HepG2 (cell line): ENCODE data around the gene LAMP1. TPM values are rescaled to one million over a fixed set of nuclear protein-coding genes. Genes with fewer than 3 reads are reported as not detected.
A peak's percentile ranks its signal among the peaks of the same experiment; 100 is the strongest.

Source experiments
- ARNTL ChIP-seq: sonication (generic); formaldehyde crosslinking; IDR thresholded peaks from 2 replicates; pipeline ENCODE4 v1.4.0; 2020; ENCODE audit warnings: mild to moderate bottlenecking, missing genetic modification reagents
- ATM ChIP-seq: fragments of 450-650 bp; IDR thresholded peaks from 2 replicates; pipeline ENCODE4 v1.7.1; 2017; ENCODE audit warnings: mild to moderate bottlenecking, borderline replicate concordance
- E2F5 ChIP-seq: sonication (generic); formaldehyde crosslinking; conservative IDR thresholded peaks from 2 replicates; pipeline ENCODE4 v1.4.0; 2020; ENCODE audit warnings: missing genetic modification reagents
- MATR3 ChIP-seq: sonication (generic); formaldehyde crosslinking; IDR thresholded peaks from 2 replicates; pipeline ENCODE4 v1.4.0; 2020; ENCODE audit warnings: missing genetic modification reagents
- MXI1 ChIP-seq: IDR thresholded peaks from 3 replicates; pipeline ENCODE4 v1.6.1; 2012; ENCODE audit warnings: low read depth, low read length, inconsistent platforms, borderline replicate concordance
- NFATC3 ChIP-seq: sonication (generic); formaldehyde crosslinking; IDR thresholded peaks from 2 replicates; pipeline ENCODE4 v1.5.1; 2020; ENCODE audit warnings: mild to moderate bottlenecking, missing genetic modification reagents
- SKI ChIP-seq: fragments of 450-650 bp; IDR thresholded peaks from one replicate; pipeline ENCODE4 v1.6.1; 2018; ENCODE audit warnings: mild to moderate bottlenecking; ENCODE audit not compliant: partially characterized antibody
- TFE3 ChIP-seq: IDR thresholded peaks from 2 replicates; pipeline ENCODE4 v1.6.1; 2016
- TP53 ChIP-seq: sonication (generic); formaldehyde crosslinking; conservative IDR thresholded peaks from 2 replicates; pipeline ENCODE4 v1.4.0; 2020; ENCODE audit warnings: missing genetic modification reagents
- ZBED4 ChIP-seq: sonication (generic); formaldehyde crosslinking; IDR thresholded peaks from 2 replicates; pipeline ENCODE4 v1.4.0; 2020; ENCODE audit warnings: missing genetic modification reagents, borderline replicate concordance
- ZNF20 ChIP-seq: sonication (generic); formaldehyde crosslinking; IDR thresholded peaks from 2 replicates; pipeline ENCODE4 v1.4.0; 2020; ENCODE audit warnings: mild to moderate bottlenecking, moderate library complexity, missing genetic modification reagents
- ZNF367 ChIP-seq: sonication (generic); formaldehyde crosslinking; IDR thresholded peaks from 2 replicates; pipeline ENCODE4 v1.4.0; 2020; ENCODE audit warnings: missing genetic modification reagents, borderline replicate concordance
- ZNF652 ChIP-seq: IDR thresholded peaks from 2 replicates; pipeline ENCODE4 v1.6.1; 2016; ENCODE audit warnings: low read depth, borderline replicate concordance
- ZNF713 ChIP-seq: sonication (generic); formaldehyde crosslinking; IDR thresholded peaks from 2 replicates; pipeline ENCODE4 v1.4.0; 2020; ENCODE audit warnings: mild to moderate bottlenecking, missing genetic modification reagents
- ZNF784 ChIP-seq: sonication (generic); formaldehyde crosslinking; IDR thresholded peaks from 2 replicates; pipeline ENCODE4 v1.5.1; 2020; ENCODE audit warnings: missing genetic modification reagents, mild to moderate bottlenecking, borderline replicate concordance
- ZNF841 ChIP-seq: sonication (generic); formaldehyde crosslinking; IDR thresholded peaks from 2 replicates; pipeline ENCODE4 v1.8.1; 2023; ENCODE audit warnings: missing genetic modification reagents, borderline replicate concordance
- ZNF879 ChIP-seq: sonication (generic); formaldehyde crosslinking; IDR thresholded peaks from 2 replicates; pipeline ENCODE4 v1.8.1; 2023; ENCODE audit warnings: missing genetic modification reagents
- polyA plus RNA-seq, 8 experiments: library from polyadenylated mRNA; depleted of rRNA in 3 of 8; stranded (reverse) in 7 of 8; unstranded in 1 of 8; fragments of >200 nt; fragmentation: Illumina TruSeq in 4 of 8; extraction: Trizol in 4 of 8; gene quantifications; 2 replicates each; pipeline versions ENCODE4 v1.2.1 to v1.2.3, GENCODE V29; 2011 to 2016; ENCODE audit warnings: low read depth in 4 of 8, missing spikeins in 1 of 8, mixed read lengths in 1 of 8; ENCODE audit not compliant: insufficient read depth in 1 of 8
- total RNA-seq, 5 experiments: library from RNA; depleted of rRNA; stranded (reverse); fragments of >200 nt; fragmentation: Illumina TruSeq; extraction: Trizol; gene quantifications; 2 replicates each; pipeline ENCODE4 v1.2.3, GENCODE V29; 2016; ENCODE audit warnings: low read depth in 1 of 5
- TF ChIP-seq, protein P1 (sequence below): IDR thresholded peaks from 2 replicates; pipeline ENCODE4 v1.6.1; 2012; ENCODE audit warnings: inconsistent platforms
- TF ChIP-seq, protein P2 (sequence below): sonication (generic); formaldehyde crosslinking; IDR thresholded peaks from 2 replicates; pipeline ENCODE4 v1.5.0; 2020; ENCODE audit warnings: mild to moderate bottlenecking, missing genetic modification reagents, borderline replicate concordance

LAMP1 gene
- total and polyA plus RNA-seq, 2 of the 13 experiments (the other 11 are each of a cell fraction or from before 2014, with no cell fraction given): 103 to 112 TPM

DNA sequence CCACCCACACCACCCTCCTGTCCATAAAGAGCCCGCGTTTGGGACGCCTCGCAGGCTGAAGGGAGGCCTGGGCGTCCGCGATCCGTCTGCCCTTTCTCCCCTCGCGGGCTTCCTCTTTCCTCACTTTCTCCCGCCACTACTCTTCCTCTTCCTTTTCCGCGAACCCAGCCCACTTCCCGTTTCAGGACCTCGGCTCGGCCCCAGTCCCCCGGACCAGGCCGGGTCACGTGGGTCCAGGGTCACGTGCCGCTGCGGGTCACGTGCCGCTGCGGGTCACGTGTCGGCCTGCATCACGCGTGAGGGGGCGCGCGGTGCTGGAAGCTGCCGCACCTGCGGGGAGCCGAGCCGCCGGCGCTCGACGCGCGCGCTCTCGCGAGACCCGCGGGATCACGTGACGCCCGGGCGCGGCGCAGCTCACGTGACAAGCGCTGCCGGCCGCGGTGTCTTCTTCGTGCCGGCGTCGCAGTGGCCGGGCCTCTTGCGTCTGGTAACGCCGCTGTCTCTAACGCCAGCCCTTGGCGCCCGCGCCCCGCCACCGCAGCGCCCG, at the start of gene LAMP1 (continued):
- peak; percentile 97 for TF ChIP-seq ZNF784
- TF ChIP-seq ZNF20: 0 out of 2 replicates have a peak, but pooled peaks have one; percentile 62
- peak; percentile 77; the same call in 1 of the 2 replicates for TF ChIP-seq ZNF713
- TF ChIP-seq NFATC3 (CRISPR knock-in tag): peak; percentile 81; the same call in 1 of the 2 replicates
- TF ChIP-seq, protein P1, sequence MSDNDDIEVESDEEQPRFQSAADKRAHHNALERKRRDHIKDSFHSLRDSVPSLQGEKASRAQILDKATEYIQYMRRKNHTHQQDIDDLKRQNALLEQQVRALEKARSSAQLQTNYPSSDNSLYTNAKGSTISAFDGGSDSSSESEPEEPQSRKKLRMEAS: peak; percentile 100
- TF ChIP-seq MATR3 (CRISPR knock-in tag): no peak
- TF ChIP-seq ARNTL (CRISPR knock-in tag): peak; percentile 100
- peak; percentile 99 for TF ChIP-seq TFE3
- peak; percentile 88 for TF ChIP-seq E2F5 (CRISPR knock-in tag)
- no peak for TF ChIP-seq ATM
- no peak; the same call in 1 of the 2 replicates for TF ChIP-seq ZNF652 (CRISPR knock-in tag)
- peak; percentile 95 for TF ChIP-seq ZBED4
- TF ChIP-seq TP53 (CRISPR knock-in tag): peak; percentile 59; the same call in 1 of the 2 replicates
- TF ChIP-seq ZNF367 (CRISPR knock-in tag): peak; percentile 67; the same call in 1 of the 2 replicates
- peak; percentile 93; the same call in 1 of the 2 replicates for TF ChIP-seq ZNF841 (CRISPR knock-in tag)
- TF ChIP-seq SKI: no peak
- TF ChIP-seq MXI1: peak; percentile 90
- TF ChIP-seq ZNF879 (CRISPR knock-in tag): peak; percentile 84; the same call in 1 of the 2 replicates
- TF ChIP-seq, protein P2, sequence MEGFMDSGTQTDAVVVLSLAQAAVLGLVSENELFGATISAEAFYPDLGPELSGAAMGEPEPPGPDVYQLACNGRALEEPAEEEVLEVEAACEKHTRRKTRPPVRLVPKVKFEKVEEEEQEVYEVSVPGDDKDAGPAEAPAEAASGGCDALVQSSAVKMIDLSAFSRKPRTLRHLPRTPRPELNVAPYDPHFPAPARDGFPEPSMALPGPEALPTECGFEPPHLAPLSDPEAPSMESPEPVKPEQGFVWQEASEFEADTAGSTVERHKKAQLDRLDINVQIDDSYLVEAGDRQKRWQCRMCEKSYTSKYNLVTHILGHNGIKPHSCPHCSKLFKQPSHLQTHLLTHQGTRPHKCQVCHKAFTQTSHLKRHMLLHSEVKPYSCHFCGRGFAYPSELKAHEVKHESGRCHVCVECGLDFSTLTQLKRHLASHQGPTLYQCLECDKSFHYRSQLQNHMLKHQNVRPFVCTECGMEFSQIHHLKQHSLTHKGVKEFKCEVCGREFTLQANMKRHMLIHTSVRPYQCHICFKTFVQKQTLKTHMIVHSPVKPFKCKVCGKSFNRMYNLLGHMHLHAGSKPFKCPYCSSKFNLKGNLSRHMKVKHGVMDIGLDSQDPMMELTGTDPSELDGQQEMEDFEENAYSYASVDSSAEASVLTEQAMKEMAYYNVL (CRISPR knock-in tag): peak; percentile 94; the same call in 1 of the 2 replicates
